Astrocyte of the spinal cord (primary cell): ENCODE measurements around the gene ELOB.

Experiments
- DNase-seq: peaks from one replicate; pipeline ENCODE4 v3.0.0; 2011; ENCODE audit warnings: low read depth, low spot score
- H3K4me3 ChIP-seq: 2 replicates; pipeline ENCODE4 v1.5.1; 2011; ENCODE audit warnings: low read depth, mild to moderate bottlenecking, low read length, moderate library complexity
- CTCF ChIP-seq: IDR thresholded peaks from 2 replicates; pipeline ENCODE4 v1.5.1; 2012; ENCODE audit warnings: low read depth, mild to moderate bottlenecking, low read length, inconsistent platforms
- in situ Hi-C: cut with HindIII; loops from 2 replicates; pipeline ENCODE4 v1.10.0; 2017; ENCODE audit warnings: low sequenced_read_pairs

The ELOB gene

GRCh38 chr16:2768403-2769089, 8.5 kb downstream of the ELOB start:
- no peak for TF ChIP-seq CTCF
- in situ Hi-C loops = no loop called here
- no peak for DNase-seq
- H3K4me3 ChIP-seq = no peak overlapping the region

- in situ Hi-C loops = no loop called here
- no peak for TF ChIP-seq CTCF
- no peak overlapping the region for H3K4me3 ChIP-seq
- no peak for DNase-seq
Observed at GRCh38 chr16:2767891-2768290, 9.2 kb downstream of the ELOB start.

- H3K4me3 ChIP-seq = no peak overlapping the region
- no peak for DNase-seq
- TF ChIP-seq CTCF = no peak
- in situ Hi-C loops = no loop called here
Observed at GRCh38 chr16:2767140-2767731, 9.8 kb downstream of the ELOB start.

GRCh38 chr16:2766430-2767139, 10.5 kb downstream of the ELOB start:
- no peak overlapping the region for H3K4me3 ChIP-seq
- DNase-seq = no peak
- TF ChIP-seq CTCF = no peak
- in situ Hi-C loops = no loop called here

- H3K4me3 ChIP-seq = no peak overlapping the region
- in situ Hi-C loops = no loop called here
- no peak for TF ChIP-seq CTCF
- DNase-seq = no peak
Observed at GRCh38 chr16:2765462-2766404, 11.3 kb downstream of the ELOB start.

GRCh38 chr16:2764718-2765117, 12.4 kb downstream of the ELOB start:
- no peak for DNase-seq
- TF ChIP-seq CTCF = no peak
- H3K4me3 ChIP-seq = no peak overlapping the region
- in situ Hi-C loops = no loop called here
